GM19467 (cell line): Measurements from ENCODE around the gene LSM7.

Experiments
- ATAC-seq: cut with Tn5 transposase; IDR thresholded peaks from one replicate; pipeline ENCODE4 v1.9.1; 2021; ENCODE audit warnings: mild to moderate bottlenecking, moderate library complexity; ENCODE audit not compliant: unreplicated experiment

LSM7 gene

GRCh38 chr19:2325281-2326046 lies 2.9 kb downstream of the LSM7 start:
- ATAC-seq = no peak

DNA sequence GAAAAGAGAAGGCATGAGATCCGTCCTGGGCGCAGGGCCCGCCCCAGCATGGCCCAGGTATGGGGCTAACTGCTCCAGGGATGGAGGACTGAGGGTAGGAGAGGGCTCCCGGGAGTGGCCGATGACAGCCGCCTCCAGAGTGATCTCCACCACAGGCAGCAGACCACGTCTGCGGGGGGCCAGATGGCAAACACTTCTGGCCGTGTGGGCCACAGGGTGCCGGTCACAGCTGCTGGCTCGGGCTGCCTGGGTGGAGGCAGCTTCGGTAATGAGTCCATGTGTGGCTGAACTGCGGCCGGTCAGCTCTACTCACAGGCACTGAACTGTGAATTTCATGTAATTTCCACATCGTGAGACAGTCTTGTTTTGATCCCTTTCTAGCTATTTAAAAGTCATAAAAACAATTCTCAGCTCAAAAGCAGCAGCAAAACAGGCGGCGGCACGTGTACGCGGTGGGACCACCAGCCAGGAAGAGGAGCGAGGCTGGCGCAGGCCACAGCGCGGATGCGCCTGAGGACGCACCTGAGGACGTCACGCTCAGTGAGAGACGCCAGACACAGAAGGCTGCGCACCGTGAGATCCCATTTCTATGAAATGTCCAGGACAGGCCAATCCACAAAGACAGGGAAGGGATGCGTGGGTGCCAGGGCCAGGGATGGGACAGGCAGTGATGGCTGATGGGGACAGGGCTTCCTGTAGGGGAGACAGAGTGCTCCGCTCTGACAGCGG lies 4.0 kb downstream of the LSM7 start:
- no peak for ATAC-seq

DNA sequence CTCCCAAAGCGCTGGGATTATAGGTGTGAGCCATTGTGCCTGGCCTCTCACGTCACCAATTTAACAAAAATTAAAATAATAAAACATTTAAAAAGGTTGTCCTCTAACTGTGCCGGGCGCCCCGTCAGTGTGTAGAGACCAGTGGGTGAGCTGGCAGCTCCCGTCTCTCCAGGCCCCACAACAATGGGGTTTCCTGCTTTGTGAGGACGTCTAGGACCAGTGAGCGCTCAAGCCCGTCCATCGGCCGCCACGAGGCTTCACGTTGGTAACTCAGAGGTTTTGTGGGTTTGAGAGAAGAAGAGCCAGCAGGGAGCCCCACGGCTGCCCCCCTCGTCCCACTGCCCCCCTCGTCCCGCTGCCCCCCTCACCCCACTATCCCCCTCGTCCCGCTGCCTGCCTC lies 4.7 kb downstream of the LSM7 start:
- no peak for ATAC-seq

DNA sequence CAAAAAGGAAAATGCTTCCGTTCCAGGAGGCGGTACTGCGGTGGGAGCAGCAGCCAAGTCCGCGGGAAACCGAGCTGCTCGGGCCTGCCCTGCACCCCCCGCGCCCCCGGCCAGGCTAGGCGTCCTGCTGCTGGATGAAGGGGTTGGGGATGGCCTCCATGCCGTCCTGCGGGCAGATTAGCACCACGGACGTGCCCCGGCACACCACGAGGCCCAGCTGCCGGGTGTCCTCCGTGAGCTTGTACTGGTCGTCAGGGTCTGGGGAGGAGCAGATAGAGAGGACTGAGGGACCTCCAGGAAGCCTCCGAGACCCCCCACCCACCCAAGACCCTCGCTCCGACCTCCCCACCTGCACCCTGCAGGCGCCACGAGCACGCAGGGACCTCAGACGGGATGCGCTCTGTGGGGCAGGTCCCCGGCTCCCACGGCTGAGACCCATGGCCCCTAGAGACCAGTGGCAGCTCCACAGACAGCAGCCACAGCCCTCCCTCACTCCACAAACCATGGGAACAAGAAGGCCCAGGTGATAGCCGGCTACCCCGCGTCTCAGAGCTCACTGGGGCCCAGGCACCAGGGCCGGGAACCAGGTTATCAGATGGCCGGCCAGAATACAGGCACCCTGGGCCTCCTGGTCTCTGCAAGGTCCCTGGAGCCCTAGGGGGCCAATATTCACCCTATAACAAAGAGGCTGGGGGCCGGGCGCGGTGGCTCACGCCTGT lies 6.7 kb downstream of the LSM7 start:
- ATAC-seq = no peak

GRCh38 chr19:2320939-2321338 lies 7.4 kb downstream of the LSM7 start:
- no peak for ATAC-seq

DNA sequence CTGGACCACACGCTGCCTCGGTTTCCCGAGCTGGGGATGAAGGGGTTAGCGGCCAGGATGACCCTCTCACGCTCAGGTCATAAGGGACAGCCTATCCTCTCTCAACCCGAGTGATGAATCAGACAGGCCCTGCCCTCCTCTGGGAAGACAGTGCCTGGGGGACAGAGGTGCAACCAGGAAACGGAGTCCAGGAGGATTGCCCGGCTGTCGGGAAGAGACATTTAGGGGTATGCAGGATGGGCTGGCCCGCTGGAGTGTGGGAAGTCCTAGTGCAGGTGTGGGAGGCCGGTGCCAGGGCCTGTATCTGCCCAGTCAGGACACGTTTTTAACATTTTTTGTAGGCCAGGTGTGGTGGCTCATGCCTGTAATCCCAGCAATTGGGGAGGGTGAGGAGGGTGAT lies 8.3 kb downstream of the LSM7 start:
- ATAC-seq = no peak

GRCh38 chr19:2319551-2319950 lies 8.8 kb downstream of the LSM7 start:
- no peak for ATAC-seq

DNA sequence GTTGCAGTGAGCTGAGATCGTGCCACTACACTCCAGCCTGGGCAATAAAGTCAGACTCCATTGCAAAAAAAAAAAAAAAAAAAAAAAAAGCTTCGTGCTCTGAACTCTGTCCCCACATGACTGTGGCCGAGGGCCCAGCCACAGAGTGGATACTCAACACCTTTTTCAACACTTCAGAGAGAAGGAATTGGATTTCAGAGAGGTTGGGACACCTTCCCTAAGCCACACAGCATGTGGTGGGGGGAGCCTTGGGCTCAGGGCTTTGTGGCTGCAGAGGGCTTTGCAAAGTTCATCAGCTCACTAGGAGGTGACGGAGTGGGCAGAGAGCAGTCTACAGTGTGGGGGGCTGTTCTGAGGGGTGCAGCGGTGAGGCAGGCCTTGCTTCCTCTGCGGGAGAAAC lies 9.5 kb downstream of the LSM7 start:
- ATAC-seq = no peak

DNA sequence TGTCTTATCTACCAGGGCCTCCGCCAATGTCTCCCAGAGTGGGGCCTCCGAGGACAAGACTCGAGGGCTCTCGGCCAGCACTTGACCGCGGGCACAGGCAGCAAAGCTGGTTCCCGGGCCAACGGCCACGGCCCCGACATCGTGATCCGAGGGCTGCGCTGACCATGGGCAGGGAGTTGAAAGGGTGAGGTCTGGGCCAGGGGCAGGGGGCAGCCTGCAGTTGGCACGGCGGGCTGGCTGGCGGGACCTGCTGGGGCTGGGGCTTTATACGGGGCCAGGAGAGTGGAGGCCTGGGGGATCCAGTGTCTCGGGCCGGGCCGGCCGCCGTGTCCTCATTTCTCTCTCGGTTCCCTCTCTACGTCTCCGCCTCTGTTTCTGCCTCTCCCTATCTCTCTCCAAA lies 10.6 kb downstream of the LSM7 start:
- no peak for ATAC-seq

GRCh38 chr19:2317300-2317699 lies 11.1 kb downstream of the LSM7 start:
- ATAC-seq = no peak

GRCh38 chr19:2315818-2316353 lies 12.5 kb downstream of the LSM7 start:
- ATAC-seq = no peak

GRCh38 chr19:2315121-2315817 lies 13.1 kb downstream of the LSM7 start:
- no peak for ATAC-seq

DNA sequence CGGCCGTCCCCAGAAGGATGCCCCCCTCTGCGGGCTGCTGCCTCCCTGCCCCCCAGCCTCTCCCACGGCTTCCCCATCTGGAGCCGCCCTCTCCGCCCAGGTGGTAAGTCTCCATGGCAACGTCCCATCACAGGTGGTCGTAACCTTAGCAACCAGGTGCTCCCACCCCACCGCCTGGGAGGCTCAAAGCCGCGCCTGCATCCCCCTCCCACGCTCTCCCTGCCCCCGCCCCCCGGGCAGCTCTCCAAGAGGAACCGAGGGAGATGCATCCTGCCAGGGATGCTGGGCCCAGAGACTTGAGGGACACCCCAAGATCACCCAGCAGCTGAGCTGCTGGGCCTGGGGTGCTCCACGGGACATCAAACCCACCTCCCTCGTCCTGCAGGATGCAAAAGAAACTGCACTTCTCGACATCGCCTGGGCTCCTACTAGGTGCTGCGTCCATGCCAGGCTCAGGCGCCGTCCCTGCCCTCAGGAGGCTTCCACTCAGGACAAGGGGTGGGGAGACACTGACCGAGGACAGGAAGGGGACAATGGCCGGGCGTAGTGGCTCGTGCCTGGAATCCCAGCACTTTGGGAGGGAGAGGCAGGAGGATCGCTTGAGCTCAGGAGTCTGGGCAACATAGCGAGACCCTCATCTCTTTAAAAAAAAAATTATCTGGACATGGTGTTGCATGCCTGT lies 15.4 kb downstream of the LSM7 start:
- ATAC-seq = no peak

- no peak for ATAC-seq
Measured at GRCh38 chr19:2311093-2311492, 17.3 kb downstream of the LSM7 start.

GRCh38 chr19:2309734-2310362 lies 18.5 kb downstream of the LSM7 start:
- ATAC-seq = no peak

DNA sequence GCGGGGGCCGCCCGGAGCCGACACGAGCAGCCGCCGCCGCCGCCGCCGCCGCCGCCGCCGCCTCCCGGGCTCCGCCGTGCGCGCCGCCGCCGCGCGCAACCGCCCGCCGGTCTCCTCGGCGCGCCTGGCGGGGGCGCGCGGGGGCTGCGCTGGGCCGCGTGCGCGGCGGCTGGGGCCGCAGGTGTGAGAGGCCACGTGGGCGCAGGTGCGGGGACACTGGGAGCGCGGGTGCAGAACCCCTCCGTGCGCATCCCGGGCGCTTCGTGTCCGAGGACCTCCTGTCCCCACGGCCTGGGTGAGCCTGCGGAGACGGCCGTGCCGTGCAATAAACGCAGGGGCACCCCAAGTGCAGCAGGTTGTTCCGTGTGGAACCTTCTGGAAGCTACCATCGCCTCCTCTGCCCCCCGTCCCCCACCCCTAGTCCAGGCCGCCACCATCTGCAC lies 20.3 kb downstream of the LSM7 start, which contains the start of gene LINGO3:
Gene LINGO3 (minus strand): TSS at position 41 of the 443 bp plus-strand sequence. CDS start 16,378 bp downstream, outside the sequence.
- no peak for ATAC-seq

DNA sequence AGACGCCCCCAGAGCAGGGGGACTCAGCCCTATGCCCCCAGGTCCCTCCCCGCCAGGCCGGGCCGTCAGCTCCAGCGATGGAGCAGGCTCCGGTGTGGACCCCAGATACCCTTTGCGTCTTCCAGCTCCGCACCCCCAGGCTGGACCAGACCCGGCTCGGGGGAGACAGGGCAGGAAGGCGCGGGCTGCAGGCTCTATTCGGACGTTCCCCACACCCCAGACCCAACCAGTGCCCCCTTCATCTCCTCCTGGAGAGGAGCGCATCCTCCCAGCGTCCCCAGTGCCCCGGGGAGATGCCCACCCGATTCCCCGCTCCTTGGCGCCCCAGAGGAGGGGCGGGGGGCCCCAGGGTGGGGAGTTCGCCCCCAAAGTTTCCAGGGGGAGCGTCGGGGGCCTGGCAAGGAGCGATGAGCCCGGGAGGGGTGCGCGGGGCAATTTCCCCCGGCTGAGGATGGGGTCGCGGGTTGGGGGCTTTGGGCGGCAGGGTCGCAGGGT lies 20.8 kb downstream of the LSM7 start:
- ATAC-seq = no peak

DNA sequence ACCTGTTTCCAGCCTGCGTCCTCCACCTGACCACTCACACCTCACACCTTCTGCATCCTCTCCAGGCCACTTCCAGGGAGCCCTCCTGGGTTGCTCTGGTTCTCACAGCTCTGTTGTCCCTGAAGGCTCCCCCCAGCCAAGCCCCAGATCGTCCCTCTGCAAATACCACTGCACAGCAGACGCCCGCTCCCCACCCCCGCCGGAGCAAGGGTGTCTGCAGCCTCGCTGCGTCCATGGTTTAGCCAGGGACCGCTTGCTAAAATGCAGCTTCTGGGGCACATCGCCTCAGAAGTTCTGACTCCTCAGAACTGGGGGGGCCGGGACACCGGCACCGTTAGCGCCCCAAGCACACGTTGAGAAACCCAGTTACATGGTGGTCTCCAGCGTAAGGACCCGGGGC lies 21.4 kb downstream of the LSM7 start:
- no peak for ATAC-seq

DNA sequence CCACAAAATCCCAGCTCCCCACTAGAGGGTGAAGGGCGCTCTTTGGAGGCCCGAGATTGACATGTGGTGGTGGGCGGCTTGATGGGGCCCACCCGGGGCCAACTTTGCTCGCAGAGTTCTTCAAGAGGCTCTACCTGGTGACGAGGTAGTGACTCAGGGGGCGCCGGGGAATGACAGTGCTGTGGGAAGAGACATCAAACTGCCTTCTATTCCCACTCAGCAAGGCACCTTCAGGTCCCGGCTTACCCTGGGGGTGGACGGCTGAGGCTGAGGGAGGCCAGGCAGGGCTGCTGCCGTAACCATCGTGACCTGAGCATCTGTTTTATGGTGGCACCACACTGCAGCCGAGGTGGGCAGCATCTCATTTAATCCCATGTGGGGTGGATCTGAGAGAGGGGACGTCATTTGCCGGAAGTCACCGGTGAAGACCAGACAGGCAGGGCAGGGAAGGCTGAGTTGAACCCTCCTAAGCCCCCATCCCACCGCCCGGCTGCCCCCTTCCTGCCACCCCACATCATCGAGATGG lies 22.0 kb downstream of the LSM7 start:
- ATAC-seq = no peak
